ENCODE results near the gene LIMA1. TPM values are rescaled to one million over a fixed set of nuclear protein-coding genes. Genes with fewer than 3 reads are reported as not detected.

LIMA1 gene
- total RNA-seq, 3 donors from 2014 or later: 128 to 162 (median 156) TPM

DNA sequence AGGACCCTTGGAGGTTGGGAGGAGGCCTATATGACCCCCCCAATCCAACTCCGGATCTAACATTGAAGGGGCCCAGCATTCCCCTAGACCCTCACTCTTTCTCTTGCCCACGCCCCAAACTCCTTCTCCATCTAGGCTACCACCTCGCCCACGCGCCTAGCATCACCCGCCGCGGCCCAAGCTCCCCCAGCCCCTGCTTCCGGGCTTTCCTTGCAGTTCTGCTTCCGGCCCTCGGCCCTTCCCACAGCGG lies 116.6 kb downstream of the LIMA1 start:
- Histone ChIP-seq H3K4me1 (no peaks in the 10 kb centered on the region), H3K27me3 (no peaks in the 10 kb centered on the region), H3K27ac (peak overlapping the region; percentile 92 to 96), H3K36me3 (no peaks in the 10 kb centered on the region), H3K4me3 (peak overlapping the region; percentile 82 to 91 (median 89)), H3K9me3 (no peaks in the 10 kb centered on the region)
- intact Hi-C loops (cut with DNase I; ENCODE audit: low total_unique reads): no loop called here
- DNase-seq (ENCODE audit: low spot score in 2 of 2): no peak
- TF ChIP-seq POLR2AphosphoS5 (IDR thresholded peaks at IDR 0.05): no peak
- TF ChIP-seq, protein P1, sequence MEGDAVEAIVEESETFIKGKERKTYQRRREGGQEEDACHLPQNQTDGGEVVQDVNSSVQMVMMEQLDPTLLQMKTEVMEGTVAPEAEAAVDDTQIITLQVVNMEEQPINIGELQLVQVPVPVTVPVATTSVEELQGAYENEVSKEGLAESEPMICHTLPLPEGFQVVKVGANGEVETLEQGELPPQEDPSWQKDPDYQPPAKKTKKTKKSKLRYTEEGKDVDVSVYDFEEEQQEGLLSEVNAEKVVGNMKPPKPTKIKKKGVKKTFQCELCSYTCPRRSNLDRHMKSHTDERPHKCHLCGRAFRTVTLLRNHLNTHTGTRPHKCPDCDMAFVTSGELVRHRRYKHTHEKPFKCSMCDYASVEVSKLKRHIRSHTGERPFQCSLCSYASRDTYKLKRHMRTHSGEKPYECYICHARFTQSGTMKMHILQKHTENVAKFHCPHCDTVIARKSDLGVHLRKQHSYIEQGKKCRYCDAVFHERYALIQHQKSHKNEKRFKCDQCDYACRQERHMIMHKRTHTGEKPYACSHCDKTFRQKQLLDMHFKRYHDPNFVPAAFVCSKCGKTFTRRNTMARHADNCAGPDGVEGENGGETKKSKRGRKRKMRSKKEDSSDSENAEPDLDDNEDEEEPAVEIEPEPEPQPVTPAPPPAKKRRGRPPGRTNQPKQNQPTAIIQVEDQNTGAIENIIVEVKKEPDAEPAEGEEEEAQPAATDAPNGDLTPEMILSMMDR (IDR thresholded peaks at IDR 0.05): no peak
- no peak for TF ChIP-seq POLR2A (IDR thresholded peaks at IDR 0.05)

DNA sequence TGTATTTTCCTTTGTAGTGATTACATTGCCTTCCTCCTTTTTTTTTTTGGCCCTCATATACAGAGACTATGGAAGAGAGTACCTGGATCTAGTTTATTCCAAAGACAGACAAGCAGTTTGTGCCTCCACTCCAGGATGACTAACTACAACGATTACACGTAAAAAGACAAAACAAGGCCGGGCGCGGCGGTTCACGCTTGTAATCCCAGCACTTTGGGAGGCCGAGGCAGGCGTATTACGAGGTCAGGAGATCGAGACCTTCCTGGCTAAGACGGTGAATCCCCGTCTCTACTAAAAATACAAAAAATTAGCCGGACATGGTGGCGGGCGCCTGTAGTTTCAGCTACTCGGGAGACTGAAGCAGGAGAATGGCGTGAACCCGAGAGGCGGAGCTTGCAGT lies 118.4 kb downstream of the LIMA1 start:
- no peaks in the 10 kb centered on the region for H3K9me3 ChIP-seq
- H3K27ac ChIP-seq: no peak overlapping the region
- no peaks in the 10 kb centered on the region for H3K27me3 ChIP-seq
- intact Hi-C loops (cut with DNase I; ENCODE audit: low total_unique reads): loop anchor here (5.0 kb wide), 1 partner anchor 48 kb away; no protein-coding TSS in a partner anchor
- no peak overlapping the region for H3K4me3 ChIP-seq
- no peaks in the 10 kb centered on the region for H3K4me1 ChIP-seq
- DNase-seq (ENCODE audit: low spot score in 2 of 2): no peak
- TF ChIP-seq POLR2AphosphoS5 (IDR thresholded peaks at IDR 0.05) (no peak), POLR2A (IDR thresholded peaks at IDR 0.05) (no peak)
- TF ChIP-seq, protein P1 (IDR thresholded peaks at IDR 0.05): no peak
- no peaks in the 10 kb centered on the region for H3K36me3 ChIP-seq

DNA sequence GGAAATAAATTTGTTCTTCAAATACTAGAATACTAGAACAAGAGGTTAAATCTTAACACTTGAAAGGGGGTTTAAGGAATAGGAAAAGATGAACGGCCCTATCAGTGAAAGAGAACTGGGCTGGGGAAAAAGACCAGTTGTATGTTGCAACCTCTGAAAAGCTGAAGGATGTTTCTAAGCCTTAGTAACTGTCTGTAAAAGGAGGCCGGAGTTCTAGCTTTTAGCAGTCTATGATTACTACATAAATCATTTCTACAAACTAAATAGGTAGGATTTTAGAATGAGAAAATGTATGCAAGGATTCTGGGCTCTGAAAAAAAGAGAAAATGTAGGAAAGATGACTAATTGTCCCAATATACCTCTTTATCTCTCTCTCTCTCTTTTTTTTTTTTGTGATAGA lies 121.1 kb downstream of the LIMA1 start:
- H3K27ac ChIP-seq: no peak overlapping the region
- TF ChIP-seq, protein P1 (IDR thresholded peaks at IDR 0.05): no peak
- TF ChIP-seq POLR2AphosphoS5 (IDR thresholded peaks at IDR 0.05) (no peak), POLR2A (IDR thresholded peaks at IDR 0.05) (no peak)
- no peak overlapping the region for H3K4me3 ChIP-seq
- no peaks in the 10 kb centered on the region for H3K36me3 ChIP-seq
- no peaks in the 10 kb centered on the region for H3K27me3 ChIP-seq
- H3K4me1 ChIP-seq: no peaks in the 10 kb centered on the region
- no peaks in the 10 kb centered on the region for H3K9me3 ChIP-seq
- intact Hi-C loops (cut with DNase I; ENCODE audit: low total_unique reads): loop anchor here (5.0 kb wide), 1 partner anchor 45 kb away; no protein-coding TSS in a partner anchor
- no peak for DNase-seq (ENCODE audit: low spot score in 2 of 2)

DNA sequence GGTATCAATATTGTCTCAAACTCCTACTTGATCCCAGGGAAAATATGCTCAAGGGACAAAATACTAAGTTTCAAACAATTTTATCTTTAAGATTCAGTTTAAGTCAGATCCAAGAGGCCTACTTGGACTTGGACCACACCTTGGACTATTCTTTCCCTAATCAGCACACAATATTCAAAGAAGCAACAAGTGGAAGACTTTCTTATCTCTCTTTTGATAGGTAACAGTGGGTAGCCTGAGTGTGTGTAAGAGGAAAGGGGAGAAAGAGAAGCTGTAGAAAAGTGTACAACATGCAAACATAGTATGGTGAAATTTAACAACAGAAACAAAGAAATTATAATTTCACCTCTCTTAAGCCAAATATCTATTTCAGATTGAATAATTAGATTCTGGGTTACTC lies 122.7 kb downstream of the LIMA1 start:
- Histone ChIP-seq H3K4me3 (no peak overlapping the region), H3K27ac (no peak overlapping the region), H3K9me3 (no peaks in the 10 kb centered on the region), H3K27me3 (no peaks in the 10 kb centered on the region), H3K36me3 (no peaks in the 10 kb centered on the region), H3K4me1 (no peaks in the 10 kb centered on the region)
- TF ChIP-seq, protein P1 (IDR thresholded peaks at IDR 0.05): no peak
- no peak for TF ChIP-seq POLR2A (IDR thresholded peaks at IDR 0.05)
- no peak for TF ChIP-seq POLR2AphosphoS5 (IDR thresholded peaks at IDR 0.05)
- intact Hi-C loops (cut with DNase I; ENCODE audit: low total_unique reads): loop anchor here (5.0 kb wide), 1 partner anchor 43 kb away; no protein-coding TSS in a partner anchor
- no peak for DNase-seq (ENCODE audit: low spot score in 2 of 2)

DNA sequence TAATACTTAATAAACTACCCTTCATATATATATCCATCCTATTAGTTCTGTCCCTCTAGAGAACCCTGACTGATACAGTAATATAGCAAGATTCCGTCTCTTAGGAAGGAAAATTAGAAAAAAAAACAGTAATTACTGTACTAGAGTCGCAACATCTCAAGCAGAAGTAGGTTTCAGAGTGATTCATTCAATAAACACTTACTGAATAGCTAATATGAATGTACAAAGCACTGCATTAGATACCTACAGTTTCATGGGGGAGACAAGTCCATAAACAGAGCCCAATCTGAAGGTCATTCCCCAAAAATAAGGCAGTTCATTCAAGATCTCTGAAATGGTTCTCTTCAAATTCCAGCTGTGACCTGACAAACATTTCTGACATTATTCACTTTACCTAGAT lies 126.1 kb downstream of the LIMA1 start:
- Histone ChIP-seq H3K9me3 (no peaks in the 10 kb centered on the region), H3K27ac (no peak overlapping the region), H3K4me3 (no peak overlapping the region), H3K36me3 (no peaks in the 10 kb centered on the region), H3K27me3 (no peaks in the 10 kb centered on the region), H3K4me1 (no peaks in the 10 kb centered on the region)
- DNase-seq (ENCODE audit: low spot score in 2 of 2): no peak
- intact Hi-C loops (cut with DNase I; ENCODE audit: low total_unique reads): no loop called here
- TF ChIP-seq, protein P1 (IDR thresholded peaks at IDR 0.05): no peak
- no peak for TF ChIP-seq POLR2A (IDR thresholded peaks at IDR 0.05)
- TF ChIP-seq POLR2AphosphoS5 (IDR thresholded peaks at IDR 0.05): no peak
